ENCODE results near the gene BCL11B.

- TF ChIP-seq CTCF (IDR thresholded peaks at IDR 0.05) (no peak), POLR2A (IDR thresholded peaks at IDR 0.05) (no peak)
Measured at GRCh38 chr14:99166506-99166905, 105.5 kb downstream of the BCL11B start.

Data from Peyer's patch (tissue), 4 donors.